GM19023 (cell line): Measurements from ENCODE around the gene CACHD1.

Experiments used
- ATAC-seq: cut with Tn5 transposase; IDR thresholded peaks from one replicate; pipeline ENCODE4 v1.9.1; 2021; ENCODE audit warnings: mild to moderate bottlenecking, moderate library complexity; ENCODE audit not compliant: unreplicated experiment

The CACHD1 gene

DNA sequence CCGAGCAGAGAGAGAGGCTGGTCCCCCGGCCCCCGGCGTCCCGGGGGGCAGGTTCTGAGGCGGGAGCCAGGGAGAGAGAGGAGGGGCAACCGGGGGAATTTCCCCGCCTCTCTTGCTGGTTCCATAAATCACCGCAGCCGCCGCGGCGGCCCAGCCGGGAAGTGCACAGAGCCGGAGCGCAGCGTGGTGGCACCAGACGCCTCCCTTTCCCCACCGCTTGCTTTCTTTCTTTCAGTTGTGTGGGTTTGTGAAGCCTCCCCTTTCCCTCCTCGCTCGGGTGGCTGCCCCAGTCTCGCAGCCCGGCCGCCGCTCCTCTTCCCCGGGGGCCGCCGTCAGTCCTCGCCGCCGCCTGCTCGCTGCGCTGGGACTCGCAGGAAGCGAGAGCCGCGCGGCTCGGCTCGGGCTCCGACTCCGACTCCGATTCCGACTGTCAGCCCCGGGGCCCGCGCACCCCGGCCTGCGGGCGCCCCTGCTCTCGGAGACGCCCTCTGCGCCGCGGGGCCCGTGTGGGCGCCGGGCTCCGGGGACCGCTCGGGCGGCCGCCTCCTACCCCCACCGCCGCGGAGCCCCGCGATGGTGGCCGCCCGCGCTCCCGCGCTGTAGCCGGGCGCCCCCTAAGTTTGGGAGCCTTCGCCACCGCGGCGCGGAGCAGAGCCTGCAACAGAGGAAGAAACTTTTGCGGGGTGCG is at the start of gene CACHD1:
Gene CACHD1 (plus strand): TSS at position 153 of the 688 bp plus-strand sequence. CDS start 616 bp downstream, outside the sequence.
- ATAC-seq = peak; percentile 73

DNA sequence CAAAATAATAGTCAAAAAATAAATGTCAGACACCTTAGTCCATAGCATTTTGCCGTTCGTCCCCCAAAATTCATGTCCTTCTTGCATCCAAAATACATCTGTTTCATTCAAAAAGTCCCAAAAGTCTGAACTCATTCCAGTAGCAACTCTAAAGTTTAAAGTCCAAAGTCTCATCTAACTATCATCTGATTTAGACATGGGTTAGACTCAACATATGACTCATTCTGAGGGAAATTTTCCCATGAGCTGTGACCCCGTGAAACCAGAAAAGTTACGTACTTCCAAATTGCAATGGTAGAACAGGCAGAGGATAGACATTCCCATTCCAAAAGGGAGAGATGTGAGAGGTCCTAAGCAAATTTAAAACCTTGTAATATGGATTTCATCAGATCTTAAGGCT is 48.6 kb upstream of the CACHD1 start:
- no peak for ATAC-seq

DNA sequence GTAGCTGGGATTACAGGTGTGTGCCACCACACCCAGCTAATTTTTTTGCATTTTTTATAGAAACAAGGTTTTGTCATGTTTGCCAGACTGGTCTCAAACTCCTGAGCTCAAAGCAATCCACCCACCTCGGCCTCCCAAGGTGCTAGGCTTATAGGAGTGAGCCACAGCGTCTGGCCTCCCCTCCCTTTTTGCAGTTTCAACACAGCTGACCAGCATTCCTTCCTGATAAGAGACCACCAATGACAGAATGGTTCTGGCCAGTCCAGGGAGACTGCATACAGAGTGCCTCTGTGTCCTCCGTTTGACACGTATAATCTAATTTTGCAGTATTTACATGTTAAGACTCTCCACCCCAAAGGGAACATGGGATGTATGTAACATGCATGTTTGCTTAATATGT is 46.4 kb upstream of the CACHD1 start:
- no peak for ATAC-seq

DNA sequence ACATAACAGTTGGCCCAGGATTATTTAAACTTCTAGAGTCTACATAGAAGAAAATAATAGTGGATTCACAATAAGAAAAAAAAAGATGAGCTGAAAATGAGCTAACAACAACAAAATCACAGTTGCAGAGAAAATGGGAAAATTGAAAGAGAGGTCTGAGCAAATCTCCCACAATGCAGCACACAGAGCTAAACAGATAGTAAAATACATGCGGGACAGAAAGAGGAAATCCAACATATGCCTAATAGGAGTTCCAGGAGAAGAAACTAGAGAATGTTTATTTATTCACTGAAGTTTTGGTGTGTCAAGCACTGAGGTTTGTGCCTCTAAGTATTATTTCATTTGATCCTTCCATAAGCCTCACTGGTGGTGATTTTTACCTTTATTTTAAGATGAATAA is 45.5 kb upstream of the CACHD1 start:
- no peak for ATAC-seq

DNA sequence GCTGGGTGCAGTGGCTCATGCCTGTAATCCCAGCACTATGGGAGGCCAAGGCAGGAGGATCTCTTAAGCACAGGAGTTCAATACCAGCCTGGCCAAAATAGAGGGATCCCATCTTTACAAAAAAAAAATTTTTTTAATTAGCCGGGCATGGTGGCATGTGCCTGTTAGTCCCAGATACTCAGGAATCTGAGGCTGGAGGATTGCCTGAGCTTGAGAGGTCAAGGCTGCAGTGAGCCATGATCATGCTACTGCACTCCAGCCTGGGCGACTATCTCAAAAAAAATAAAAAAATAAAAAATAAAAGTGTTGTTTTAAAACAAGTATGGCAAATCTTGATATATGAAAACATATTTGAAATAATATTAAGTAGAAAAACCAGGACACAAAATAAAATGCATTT is 44.4 kb upstream of the CACHD1 start:
- ATAC-seq = no peak

DNA sequence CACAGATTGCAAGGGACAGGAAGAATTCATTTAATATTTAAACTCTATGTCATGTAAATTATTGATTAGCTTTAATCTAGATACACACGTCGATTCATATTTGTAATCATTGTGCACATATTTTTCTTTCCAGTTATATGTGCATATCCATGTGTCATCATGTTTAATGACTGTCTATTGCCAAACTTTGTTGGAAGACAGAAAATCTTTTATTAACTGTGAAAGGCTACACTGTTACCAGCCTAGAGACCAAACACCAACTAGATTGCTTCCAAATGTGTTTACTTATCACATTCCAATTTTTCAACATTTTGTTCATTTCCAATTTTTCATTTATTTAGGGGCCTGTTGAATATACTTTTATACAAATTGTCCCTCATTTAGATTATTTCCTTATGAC is 43.2 kb upstream of the CACHD1 start:
- ATAC-seq = no peak

DNA sequence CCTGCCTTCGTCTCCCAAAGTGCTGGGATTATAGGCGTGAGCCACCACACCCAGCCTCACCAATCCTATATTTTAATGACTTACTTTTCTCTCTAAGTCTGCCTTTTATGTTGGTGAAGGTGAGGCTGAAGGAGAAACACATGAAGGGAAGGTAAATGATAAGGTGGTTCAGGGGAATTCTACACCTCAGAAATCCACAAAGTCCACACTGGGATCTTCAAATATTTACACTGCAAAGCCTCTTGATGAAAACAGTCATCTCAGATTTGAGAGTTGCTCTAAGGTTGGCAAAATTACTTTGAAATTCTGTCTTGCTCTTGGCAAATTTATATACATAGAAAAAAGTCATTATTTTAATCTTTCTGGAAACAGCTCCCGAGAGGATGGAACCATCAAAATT is 42.0 kb upstream of the CACHD1 start:
- no peak for ATAC-seq

DNA sequence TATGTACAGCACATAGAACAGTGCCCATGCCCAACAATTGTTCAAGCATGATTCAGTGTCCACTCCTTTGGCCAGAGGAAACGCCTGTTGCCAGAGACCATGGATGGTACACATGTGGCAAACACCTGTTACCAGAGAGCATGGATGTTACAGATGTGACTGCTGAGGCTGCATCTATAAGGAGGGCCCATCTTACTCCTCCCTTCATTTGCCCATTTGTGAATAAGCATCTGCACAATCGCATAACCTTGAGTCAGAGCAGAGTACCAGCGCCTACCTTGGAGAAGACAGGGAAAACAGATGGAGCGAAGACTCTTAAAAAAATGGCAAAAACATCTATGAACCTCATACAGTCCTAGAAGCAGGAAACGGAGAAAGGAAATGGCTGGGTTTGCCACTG is 36.6 kb upstream of the CACHD1 start:
- no peak for ATAC-seq

DNA sequence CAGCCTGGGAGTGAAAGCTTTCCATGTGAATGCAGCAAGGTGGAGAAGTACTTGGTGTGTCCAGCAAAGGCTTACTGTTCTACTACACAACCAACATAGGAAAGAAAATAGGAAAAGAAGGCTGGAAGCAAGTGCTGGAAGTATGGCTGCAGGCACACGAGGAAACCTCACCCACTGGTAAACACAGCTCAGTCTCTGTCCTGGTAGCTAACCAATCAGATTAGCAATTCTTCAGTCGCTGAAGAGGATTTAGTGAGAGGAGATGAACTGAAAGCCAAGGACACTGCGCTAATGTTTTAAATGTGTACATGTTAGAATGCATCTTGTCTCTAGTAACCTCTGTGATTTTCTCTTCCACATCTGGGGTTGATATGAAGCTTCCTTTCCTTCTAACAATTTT is 36.2 kb upstream of the CACHD1 start:
- ATAC-seq = no peak

DNA sequence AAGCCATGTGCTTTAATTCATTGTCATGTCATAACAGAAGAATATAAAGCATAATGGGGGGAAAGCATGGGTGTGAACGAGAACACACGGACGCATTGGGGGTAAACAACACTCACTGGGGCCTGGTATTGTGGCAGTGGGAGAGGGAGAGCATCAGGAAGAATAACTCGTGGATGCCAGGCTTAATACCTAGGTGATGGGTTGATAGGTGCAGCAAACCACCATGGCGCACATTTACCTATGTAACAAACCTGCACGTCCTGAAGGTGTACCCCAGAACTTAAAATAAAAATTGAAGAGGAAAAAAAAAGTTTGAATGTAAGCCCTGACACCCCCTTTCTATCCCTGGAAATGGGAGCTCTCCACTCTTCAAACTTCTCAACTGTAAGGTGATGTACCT is 34.9 kb upstream of the CACHD1 start:
- ATAC-seq = no peak

DNA sequence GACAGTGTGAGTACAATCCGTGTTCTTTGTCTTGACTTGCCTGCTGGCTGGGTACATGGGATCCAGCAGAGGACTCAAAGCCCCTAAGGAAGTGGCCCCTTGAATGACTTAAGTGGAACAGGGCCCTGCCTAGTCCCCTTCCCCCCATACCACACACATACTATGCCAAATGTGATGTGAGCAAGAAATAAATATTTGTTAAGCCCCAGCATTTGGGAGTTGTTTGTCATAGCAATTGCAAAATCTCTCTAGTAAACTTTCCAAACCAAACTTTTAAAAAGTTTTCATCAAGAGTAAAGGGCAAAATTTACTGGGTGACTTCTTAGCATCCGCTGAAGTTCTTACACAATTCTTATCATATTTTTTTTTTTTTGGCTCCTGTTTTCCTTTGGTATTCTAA is 32.5 kb upstream of the CACHD1 start:
- ATAC-seq = no peak

DNA sequence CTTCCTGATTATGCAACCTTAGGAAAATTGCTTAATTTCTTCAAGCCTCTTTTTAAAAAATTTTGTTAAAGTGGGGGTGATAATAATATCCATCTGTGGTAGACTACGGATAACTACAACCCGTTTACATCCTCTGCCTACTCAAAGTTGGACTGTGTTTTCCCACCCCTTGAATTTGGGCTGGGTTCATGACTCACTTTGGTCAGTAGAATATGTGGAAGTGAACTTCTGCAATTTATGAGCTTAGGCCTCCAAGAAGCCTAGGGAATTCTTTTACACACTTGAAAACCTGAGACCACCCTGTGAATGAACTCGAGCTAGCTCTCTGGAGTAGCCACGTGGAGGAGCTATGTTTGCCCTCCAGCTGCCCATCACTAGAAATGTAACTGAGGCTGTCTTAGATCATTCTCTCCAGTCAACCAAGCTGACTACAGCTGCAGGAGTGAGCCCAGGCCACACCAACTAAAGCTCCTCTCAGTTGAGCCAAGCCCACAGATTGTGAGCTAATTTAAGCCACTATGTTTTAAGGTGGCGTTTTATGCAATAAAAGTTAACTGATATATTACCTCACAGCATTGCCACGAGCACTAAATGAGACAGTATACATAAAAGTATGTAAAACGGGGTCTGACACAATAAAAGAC is 29.6 kb upstream of the CACHD1 start:
- no peak for ATAC-seq

DNA sequence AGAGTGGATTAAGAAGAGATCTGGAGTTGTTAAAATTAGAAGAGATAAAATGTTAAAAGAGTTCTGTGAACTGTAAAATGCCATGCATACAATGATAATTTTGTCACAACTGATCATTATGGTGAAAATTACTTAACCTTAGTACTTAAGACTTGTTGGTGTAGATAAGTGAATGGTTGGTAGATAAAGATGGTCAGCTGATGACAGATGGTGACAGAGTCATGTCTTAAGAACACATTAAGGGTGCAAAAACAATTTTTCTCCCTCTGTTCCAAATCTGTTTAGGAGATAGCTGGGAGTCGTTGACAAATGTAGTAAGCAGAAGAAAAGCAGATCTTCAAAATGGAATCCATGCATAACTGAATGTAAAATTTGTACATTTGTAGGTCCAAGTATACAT is 18.5 kb upstream of the CACHD1 start:
- no peak for ATAC-seq

DNA sequence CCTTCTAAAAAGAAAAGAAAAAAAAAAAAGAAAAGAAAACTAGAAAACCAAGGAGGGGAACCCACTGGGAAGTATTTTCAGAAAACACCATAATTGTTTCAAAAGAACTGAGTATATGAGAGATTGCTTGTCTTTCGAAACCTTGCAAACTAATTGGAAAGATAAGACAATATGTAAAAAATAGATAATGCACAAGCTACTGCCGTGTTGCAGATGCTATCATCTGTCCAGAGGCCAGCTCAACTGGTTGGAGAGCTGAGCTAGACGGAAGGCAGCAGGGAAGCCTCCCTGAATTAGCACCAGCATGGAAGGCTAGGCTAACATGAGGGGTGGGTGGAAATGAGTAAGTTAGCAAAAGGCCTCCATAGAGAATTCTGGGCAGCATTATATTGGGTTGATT is 16.2 kb upstream of the CACHD1 start:
- no peak for ATAC-seq

DNA sequence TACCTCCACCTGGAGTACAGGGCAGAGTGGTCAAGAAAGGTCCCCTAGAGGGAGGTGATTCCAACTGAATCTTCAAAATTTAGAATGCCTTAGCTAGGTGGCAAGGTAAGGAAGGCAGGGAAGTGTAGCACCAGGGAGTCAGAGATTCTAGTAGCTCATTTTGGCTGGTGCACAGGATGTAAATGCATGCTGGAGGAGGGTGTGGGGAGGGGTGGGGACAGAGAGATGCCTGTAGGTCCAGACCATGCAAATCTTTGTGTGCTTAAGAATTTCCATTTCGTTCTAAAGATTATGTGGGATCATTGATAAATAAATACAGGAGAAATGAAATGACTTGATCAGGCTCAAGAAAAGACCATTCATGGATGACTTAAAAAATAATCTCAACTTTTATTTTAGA is 11.0 kb upstream of the CACHD1 start:
- ATAC-seq = no peak

DNA sequence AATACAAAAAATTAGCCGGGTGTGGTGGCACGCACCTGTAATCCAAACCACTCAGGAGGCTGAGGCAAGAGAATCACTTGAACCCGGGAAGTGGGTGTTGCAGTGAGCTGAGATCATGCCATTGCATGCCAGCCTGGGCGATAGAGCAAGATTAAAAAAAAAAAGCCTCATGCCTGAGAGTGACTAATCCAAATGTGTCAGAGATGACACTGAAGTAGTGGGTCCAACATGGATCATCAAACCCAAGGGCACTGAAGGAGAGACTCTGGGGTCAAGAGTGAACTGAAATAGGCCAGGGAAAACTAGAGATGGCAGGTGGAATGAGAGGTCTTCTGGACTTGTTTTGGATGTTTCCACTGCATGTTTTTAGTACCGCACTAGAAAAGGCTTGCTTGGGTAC is 10.2 kb upstream of the CACHD1 start:
- no peak for ATAC-seq

DNA sequence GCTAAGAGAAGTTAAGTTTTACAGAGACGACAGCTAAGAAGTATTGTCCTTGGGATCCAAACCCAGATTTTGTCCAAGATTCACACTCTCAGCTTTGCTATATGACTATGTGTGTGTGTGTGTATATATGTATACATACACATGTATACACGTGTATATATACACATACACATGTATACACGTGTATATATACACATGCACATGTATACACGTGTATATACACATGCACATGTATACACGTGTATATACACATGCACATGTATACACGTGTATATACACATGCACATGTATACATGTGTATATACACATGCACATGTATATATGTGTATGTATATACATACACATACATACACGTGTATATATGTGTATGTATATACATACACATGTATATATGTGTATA is 3.9 kb upstream of the CACHD1 start:
- no peak for ATAC-seq

DNA sequence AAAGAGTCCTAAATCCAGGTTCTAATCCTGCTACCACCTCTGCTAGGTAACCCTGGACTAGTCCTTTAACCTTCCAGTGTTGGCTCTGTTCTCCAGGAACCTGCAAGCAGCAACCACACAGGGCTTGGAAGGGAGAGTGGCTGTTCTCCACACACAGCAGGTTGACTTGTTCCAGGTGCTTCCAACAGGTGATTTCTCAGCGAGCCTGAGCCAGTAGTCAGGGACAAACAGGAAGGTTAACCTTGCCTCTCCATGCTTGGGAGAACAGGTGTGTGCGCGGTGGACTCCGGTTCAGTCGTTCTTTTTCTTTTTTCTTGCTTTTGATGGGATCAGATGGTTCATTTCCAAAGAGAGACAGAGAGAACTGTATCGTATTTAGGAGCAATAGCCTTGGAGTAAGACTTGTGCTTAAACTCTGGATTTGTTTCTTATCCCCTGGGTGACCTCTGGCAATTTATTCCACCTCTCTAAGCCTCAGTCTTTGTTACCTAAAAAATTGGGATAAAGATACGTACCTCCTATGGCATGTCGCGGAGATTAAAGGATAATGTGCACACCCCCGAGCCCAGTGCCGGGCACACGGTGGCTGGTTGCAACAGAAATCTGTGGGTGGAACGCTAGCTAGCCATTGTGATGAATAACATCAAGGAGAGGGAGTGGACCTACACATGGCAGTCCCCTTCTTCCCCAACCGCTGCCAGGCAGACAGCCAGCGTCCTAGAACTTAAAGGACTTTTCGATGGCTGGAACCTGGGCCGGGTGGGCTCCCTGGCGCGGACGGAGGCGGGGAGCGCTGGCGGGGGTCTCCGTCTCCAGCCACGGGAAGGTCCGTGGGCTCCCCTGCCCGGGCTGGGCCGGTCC is 583 bp upstream of the CACHD1 start:
- no peak for ATAC-seq

DNA sequence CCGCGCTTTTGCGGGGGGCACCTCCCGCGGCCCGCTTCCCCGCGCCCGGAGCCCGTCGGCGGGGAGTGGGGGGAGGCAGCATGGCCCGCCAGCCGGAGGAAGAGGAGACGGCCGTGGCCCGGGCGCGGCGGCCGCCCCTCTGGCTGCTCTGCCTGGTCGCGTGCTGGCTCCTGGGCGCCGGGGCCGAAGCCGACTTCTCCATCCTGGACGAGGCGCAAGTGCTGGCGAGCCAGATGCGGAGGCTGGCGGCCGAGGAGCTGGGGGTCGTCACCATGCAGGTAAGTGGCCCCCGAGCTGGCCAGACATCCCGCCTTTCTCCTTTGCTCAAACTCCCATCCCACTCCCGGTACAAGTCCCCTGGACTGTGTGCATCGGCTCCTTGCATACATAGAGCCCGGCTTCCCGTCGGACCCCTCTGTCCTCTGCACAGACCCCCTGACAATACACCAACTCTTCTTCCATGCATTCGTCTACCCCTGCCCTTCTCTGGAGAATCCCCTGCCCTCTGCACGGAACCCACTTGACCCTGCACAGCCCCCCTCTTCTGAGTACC is 812 bp downstream of the CACHD1 start:
- no peak for ATAC-seq

DNA sequence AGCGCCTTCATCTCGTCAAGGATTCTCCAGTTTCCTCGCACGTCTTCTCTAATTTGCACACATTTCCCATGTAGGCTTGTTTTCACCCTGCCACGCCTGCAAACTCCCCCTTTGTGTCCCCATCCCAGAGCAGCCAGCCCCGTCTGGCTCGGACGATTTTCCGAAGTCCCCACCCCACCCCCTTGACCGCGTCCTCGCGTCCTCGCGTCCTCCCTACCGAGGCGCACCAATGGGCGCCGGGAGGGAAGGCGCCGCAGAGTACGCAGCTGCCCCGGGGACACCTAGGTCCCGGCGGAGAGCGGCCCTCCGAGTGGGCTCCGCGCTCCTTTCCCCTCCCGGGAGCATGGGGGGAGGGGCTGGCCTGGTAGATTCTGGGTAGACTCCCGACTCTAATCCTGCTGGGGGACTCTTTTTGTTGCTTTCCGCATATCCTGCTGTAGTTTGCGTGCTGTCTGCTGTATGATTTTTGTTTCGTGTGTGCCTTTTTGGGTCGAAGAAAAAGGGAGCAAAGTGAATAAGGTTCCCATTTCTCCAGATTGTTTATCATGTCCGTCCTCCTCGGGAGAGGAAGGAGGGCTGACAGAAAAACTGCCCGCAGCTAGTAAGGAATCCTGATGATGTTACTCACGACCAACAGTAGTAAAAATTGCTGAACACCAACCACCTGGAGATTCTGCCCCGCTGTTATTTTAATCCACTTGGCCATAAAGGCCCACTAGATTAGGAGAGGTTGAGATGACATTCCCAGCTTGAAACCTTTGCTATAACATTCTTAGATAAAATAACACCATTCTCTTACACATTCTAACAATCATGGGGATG is 1.5 kb downstream of the CACHD1 start:
- no peak for ATAC-seq

DNA sequence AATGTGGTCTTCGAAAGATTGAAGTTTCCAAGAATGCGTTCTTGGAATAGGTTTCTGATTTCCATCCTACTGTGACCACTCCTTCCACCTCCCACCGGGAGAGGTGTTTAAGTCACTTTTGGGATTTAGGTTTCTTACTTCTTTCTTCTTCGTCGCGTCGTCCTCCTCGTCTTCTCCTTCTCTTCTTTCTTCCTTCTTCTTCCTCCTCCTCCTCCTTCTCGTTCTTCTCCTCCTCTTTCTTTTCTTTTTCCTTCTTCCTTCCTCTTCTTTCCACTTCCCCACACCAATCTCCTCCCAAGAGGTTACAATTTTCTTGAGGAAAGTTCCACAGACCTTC is 2.1 kb downstream of the CACHD1 start:
- no peak for ATAC-seq
